IMR-90 (cell line): ENCODE data around the gene RELL2. TPM values are rescaled to one million over a fixed set of nuclear protein-coding genes. Genes with fewer than 3 reads are reported as not detected.

Experiments
- ATAC-seq: fragments of 200-7000 bp; cut with Tn5 transposase; 2 replicates; pipeline ENCODE4 v1.9.1; 2020; ENCODE audit warnings: low read depth, mild to moderate bottlenecking, moderate library complexity
- BruUV-seq: library from RNA; stranded (reverse); fragments of 400-500 nt; replicated peaks from 2 replicates; lab custom pipeline; 2021; lab: Mats Ljungman, UMichigan
- CTCF ChIA-PET: fragments of 300-600 bp; formaldehyde crosslinking; extraction: SDS; loops from one replicate; lab custom pipeline; 2021; ENCODE audit warnings: antibody characterized with exemption; lab: Yijun Ruan, JAX
- POLR2A ChIA-PET: fragments of 300-600 bp; sonication (Branson Sonifier 250); formaldehyde crosslinking; loops from one replicate; lab custom pipeline; 2022; ENCODE audit warnings: antibody characterized with exemption; ENCODE audit not compliant: unreplicated experiment; lab: Charles Lee
- DNase-seq: peaks from one replicate; pipeline ENCODE4 v3.0.0; 2013
- H2AFZ ChIP-seq: replicated peaks from 2 replicates; pipeline ENCODE3; 2013; ENCODE audit warnings: low read length, mild to moderate bottlenecking; ENCODE audit not compliant: poor library complexity
- H2AK5ac ChIP-seq: 2 replicates; pipeline ENCODE4 v1.6.1; 2013; ENCODE audit warnings: low read depth, low read length, inconsistent platforms
- H2AK9ac ChIP-seq: replicated peaks from 2 replicates; pipeline ENCODE3; 2013; ENCODE audit warnings: mild to moderate bottlenecking, low read depth, low read length, moderate library complexity; ENCODE audit not compliant: poor library complexity
- H2BK120ac ChIP-seq: 2 replicates; pipeline ENCODE4 v1.6.1; 2013; ENCODE audit warnings: low read depth, low read length, inconsistent platforms
- H2BK15ac ChIP-seq: 3 replicates; pipeline ENCODE4 v1.6.1; 2013; ENCODE audit warnings: low read depth, low read length, inconsistent platforms
- H2BK20ac ChIP-seq: 2 replicates; pipeline ENCODE4 v1.6.1; 2013; ENCODE audit warnings: low read depth, mild to moderate bottlenecking, inconsistent platforms, low read length, moderate library complexity
- H2BK5ac ChIP-seq: 2 replicates; pipeline ENCODE4 v1.6.1; 2013; ENCODE audit warnings: mild to moderate bottlenecking, low read depth, low read length, inconsistent platforms; ENCODE audit not compliant: poor library complexity, severe bottlenecking
- H3K14ac ChIP-seq: replicated peaks from 2 replicates; pipeline ENCODE4 v1.6.1; 2013; ENCODE audit warnings: low read depth, low read length, inconsistent platforms
- H3K18ac ChIP-seq: 2 replicates; pipeline ENCODE4 v1.6.1; 2013; ENCODE audit warnings: low read depth, low read length, control low read depth
- H3K23ac ChIP-seq: 2 replicates; pipeline ENCODE4 v1.6.1; 2013; ENCODE audit warnings: low read depth, low read length, inconsistent platforms
- H3K27ac ChIP-seq: 2 replicates; pipeline ENCODE4 v1.5.1; 2013; ENCODE audit warnings: mild to moderate bottlenecking, control low read depth, low read length; ENCODE audit not compliant: insufficient read depth
- H3K27me3 ChIP-seq: 2 replicates; pipeline ENCODE4 v1.6.1; 2013; ENCODE audit warnings: low read length; ENCODE audit not compliant: control insufficient read depth, insufficient read depth
- H3K36me3 ChIP-seq: 2 replicates; pipeline ENCODE4 v1.6.1; 2013; ENCODE audit warnings: low read length, mixed read lengths; ENCODE audit not compliant: control insufficient read depth, insufficient read depth
- H3K4ac ChIP-seq: 2 replicates; pipeline ENCODE4 v1.6.1; 2013; ENCODE audit warnings: low read depth, low read length, inconsistent platforms
- H3K4me1 ChIP-seq: 2 replicates; pipeline ENCODE4 v1.6.1; 2013; ENCODE audit warnings: low read length, mixed read lengths; ENCODE audit not compliant: control insufficient read depth, insufficient read depth
- H3K4me2 ChIP-seq: 2 replicates; pipeline ENCODE4 v1.6.1; 2013; ENCODE audit warnings: low read depth, mild to moderate bottlenecking, control low read depth, low read length, moderate library complexity
- H3K4me3 ChIP-seq: 2 replicates; pipeline ENCODE4 v1.5.1; 2013; ENCODE audit warnings: low read depth, mild to moderate bottlenecking, control low read depth, low read length, moderate library complexity; ENCODE audit not compliant: insufficient read depth
- H3K56ac ChIP-seq: 2 replicates; pipeline ENCODE4 v1.6.1; 2013; ENCODE audit warnings: low read length, inconsistent platforms; ENCODE audit not compliant: insufficient read depth; ENCODE audit errors: extremely low read depth
- H3K79me1 ChIP-seq, 2 experiments: 2 replicates each; pipeline ENCODE4 v1.6.1; 2013; ENCODE audit warnings: low read length in 2 of 2, inconsistent platforms in 1 of 2, low read depth in 1 of 2
- H3K9ac ChIP-seq: 2 replicates; pipeline ENCODE4 v1.6.1; 2013; ENCODE audit warnings: low read depth, low read length, control low read depth
- H3K9me1 ChIP-seq: 2 replicates; pipeline ENCODE4 v1.6.1; 2013; ENCODE audit warnings: low read length, inconsistent platforms; ENCODE audit not compliant: insufficient read depth
- H3K9me3 ChIP-seq: 2 replicates; pipeline ENCODE4 v1.6.1; 2013; ENCODE audit warnings: low read length; ENCODE audit not compliant: control insufficient read depth, insufficient read depth
- H4K20me1 ChIP-seq: 2 replicates; pipeline ENCODE4 v1.6.1; 2013; ENCODE audit warnings: low read length, inconsistent platforms; ENCODE audit not compliant: insufficient read depth
- H4K5ac ChIP-seq: 2 replicates; pipeline ENCODE4 v1.6.1; 2013; ENCODE audit warnings: mild to moderate bottlenecking, low read depth, low read length, control low read depth
- H4K8ac ChIP-seq, 2 experiments: 2 replicates each; pipeline ENCODE4 v1.6.1; 2013; ENCODE audit warnings: low read depth in 2 of 2, low read length in 2 of 2, control low read depth in 1 of 2, inconsistent platforms in 1 of 2
- H4K91ac ChIP-seq: 2 replicates; pipeline ENCODE4 v1.6.1; 2013; ENCODE audit warnings: low read depth, low read length, inconsistent platforms; ENCODE audit not compliant: insufficient read depth
- BHLHE40 ChIP-seq: fragments of 150-350 bp; IDR thresholded peaks from 2 replicates; pipeline ENCODE4 v1.6.1; 2016; ENCODE audit warnings: mild to moderate bottlenecking, low read depth, low read length
- CHD1 ChIP-seq: IDR thresholded peaks from 2 replicates; pipeline ENCODE4 v1.6.1; 2012; ENCODE audit warnings: low read depth, low read length, improper control_type of control experiment
- FOS ChIP-seq: fragments of 150-350 bp; IDR thresholded peaks from 2 replicates; pipeline ENCODE4 v1.6.1; 2016; ENCODE audit warnings: low read depth, low read length
- MAFK ChIP-seq: IDR thresholded peaks from 2 replicates; pipeline ENCODE4 v1.6.1; 2012; ENCODE audit warnings: low read depth, low read length, improper control_type of control experiment
- MAZ ChIP-seq: IDR thresholded peaks from 2 replicates; pipeline ENCODE4 v1.6.1; 2012; ENCODE audit warnings: low read depth, mild to moderate bottlenecking, low read length, improper control_type of control experiment, moderate library complexity, borderline replicate concordance
- POLR2A ChIP-seq: IDR thresholded peaks from 2 replicates; pipeline ENCODE4 v1.6.1; 2012; ENCODE audit warnings: mild to moderate bottlenecking, low read depth, low read length
- RAD21 ChIP-seq: IDR thresholded peaks from 2 replicates; pipeline ENCODE4 v1.6.1; 2012; ENCODE audit warnings: low read length, improper control_type of control experiment
- RFX5 ChIP-seq: IDR thresholded peaks from 2 replicates; pipeline ENCODE4 v1.8.0; 2012; ENCODE audit warnings: low read depth, mild to moderate bottlenecking, low read length, moderate library complexity
- SMC3 ChIP-seq: fragments of 150-350 bp; IDR thresholded peaks from 2 replicates; pipeline ENCODE4 v1.6.1; 2016; ENCODE audit warnings: low read depth, mild to moderate bottlenecking, antibody characterized with exemption, low read length, moderate library complexity
- WGBS, 2 experiments: methylation state at CpG; one replicate each; pipeline versions ENCODE4 v1.1.5 to v1.1.7; 2013; ENCODE audit warnings: missing lambda C conversion rate in 2 of 2; ENCODE audit not compliant: insufficient read length in 1 of 2; ENCODE audit errors: extremely low coverage in 2 of 2; 5-methylcytosine and 5-hydroxymethylcytosine counted together
- dilution Hi-C: fragments of 300-500 bp; cut with HindIII; formaldehyde crosslinking; loops from one replicate; pipeline ENCODE4 v1.14.3; 2018; ENCODE audit warnings: low sequenced_read_pairs; ENCODE audit not compliant: unreplicated experiment
- in situ Hi-C: fragments of 300-500 bp; cut with MboI; formaldehyde crosslinking; loops from 3 replicates; pipeline ENCODE4 v1.14.3; 2019; ENCODE audit warnings: low sequenced_read_pairs, inconsistent platforms, mixed read lengths
- intact Hi-C: fragments of 100-400 bp; cut with micrococcal nuclease; formaldehyde crosslinking; loops from 2 replicates; pipeline ENCODE4 v1.10.0; 2022
- polyA plus RNA-seq, 3 experiments: library from polyadenylated mRNA; depleted of rRNA; stranded (reverse); fragments of >200 nt; gene quantifications; 2 replicates each; pipeline ENCODE4 v1.2.3, GENCODE V29; 2012; ENCODE audit warnings: low replicate concordance in 1 of 3
- total RNA-seq: library from RNA; depleted of rRNA; stranded (reverse); fragments of >200 nt; gene quantifications from 2 replicates; pipeline ENCODE4 v1.2.3, GENCODE V29; 2012
- TF ChIP-seq, protein P1 (sequence below): fragments of 150-350 bp; IDR thresholded peaks from 2 replicates; pipeline ENCODE4 v1.6.1; 2016; ENCODE audit warnings: low read depth, mild to moderate bottlenecking, low read length, moderate library complexity, borderline replicate concordance
- TF ChIP-seq, protein P2 (sequence below): conservative IDR thresholded peaks from 2 replicates; pipeline ENCODE4 v1.5.1; 2012; ENCODE audit warnings: mild to moderate bottlenecking, low read depth, low read length, improper control_type of control experiment

RELL2 gene
- total and polyA plus RNA-seq, 2 of the 4 experiments (the other 2 are of a cell fraction): 2.2 to 7.6 TPM

DNA sequence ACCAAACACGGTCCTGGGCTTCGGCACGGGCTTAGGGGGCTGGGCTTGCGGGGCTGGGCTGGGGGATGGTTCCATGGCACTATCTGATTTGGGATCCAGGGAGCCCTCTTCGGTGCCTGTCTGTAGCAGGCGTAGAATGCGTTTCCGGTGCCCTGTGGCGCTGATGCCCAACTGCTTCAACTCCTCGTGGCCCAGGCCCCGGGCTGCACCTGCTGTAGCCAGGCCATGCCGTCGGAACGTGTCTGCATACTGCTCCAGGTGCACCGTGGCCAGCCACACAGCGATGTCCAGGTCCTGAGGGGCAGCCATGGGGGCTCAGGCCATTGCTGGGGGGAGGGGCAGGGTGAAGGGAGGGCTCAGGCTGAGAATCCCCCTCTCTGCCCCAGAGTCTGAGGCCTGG lies 43.4 kb downstream of the RELL2 start:
- H3K4me2 ChIP-seq: no peak overlapping the region
- DNase-seq: no peak
- no peak overlapping the region for H4K5ac ChIP-seq
- peaks cover 5% of the 10 kb centered on the region for H3K36me3 ChIP-seq
- no peak overlapping the region for H3K27ac ChIP-seq
- H3K79me1 ChIP-seq: peaks cover 12 to 25% of the 10 kb centered on the region in 2 experiments
- H3K14ac ChIP-seq: 0 out of 2 replicates have a peak overlapping the region, but pooled peaks have one; percentile 73
- H2AK9ac ChIP-seq: peak overlapping the region; percentile 99
- BruUV-seq: no TSS peak
- ChIA-PET CTCF (no interaction called here), POLR2A (no interaction called here)
- no peak overlapping the region for H2BK15ac ChIP-seq
- dilution Hi-C loops (no loop called here), intact Hi-C loops (no loop called here), in situ Hi-C loops (loop anchor here (25.0 kb wide), 1 partner anchor 432 kb away; the partner anchor contains the start of gene NDFIP1)
- peak overlapping the region; percentile 97 for H3K4ac ChIP-seq
- H2BK20ac ChIP-seq: no peak overlapping the region
- peak overlapping the region; percentile 96 to 97; a peak in 2 of 4 replicates for H4K8ac ChIP-seq
- peak overlapping the region; percentile 99; the same call in 1 of the 2 replicates for H3K23ac ChIP-seq
- H3K4me3 ChIP-seq: no peak overlapping the region
- no peak overlapping the region for H3K18ac ChIP-seq
- H3K27me3 ChIP-seq: no peaks in the 10 kb centered on the region
- H3K4me1 ChIP-seq: peaks cover 18% of the 10 kb centered on the region
- peak overlapping the region; percentile 87 for H2BK5ac ChIP-seq
- ATAC-seq: no peak
- peak overlapping the region; percentile 80; the same call in 1 of the 2 replicates for H4K91ac ChIP-seq
- peaks cover 21% of the 10 kb centered on the region for H3K9me1 ChIP-seq
- TF ChIP-seq FOS: no peak
- TF ChIP-seq RAD21: no peak
- TF ChIP-seq MAZ: no peak
- TF ChIP-seq MAFK: no peak
- no peak for TF ChIP-seq SMC3
- TF ChIP-seq, protein P1, sequence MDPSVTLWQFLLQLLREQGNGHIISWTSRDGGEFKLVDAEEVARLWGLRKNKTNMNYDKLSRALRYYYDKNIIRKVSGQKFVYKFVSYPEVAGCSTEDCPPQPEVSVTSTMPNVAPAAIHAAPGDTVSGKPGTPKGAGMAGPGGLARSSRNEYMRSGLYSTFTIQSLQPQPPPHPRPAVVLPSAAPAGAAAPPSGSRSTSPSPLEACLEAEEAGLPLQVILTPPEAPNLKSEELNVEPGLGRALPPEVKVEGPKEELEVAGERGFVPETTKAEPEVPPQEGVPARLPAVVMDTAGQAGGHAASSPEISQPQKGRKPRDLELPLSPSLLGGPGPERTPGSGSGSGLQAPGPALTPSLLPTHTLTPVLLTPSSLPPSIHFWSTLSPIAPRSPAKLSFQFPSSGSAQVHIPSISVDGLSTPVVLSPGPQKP: no peak
- no peak for TF ChIP-seq RFX5
- TF ChIP-seq POLR2A: no peak
- TF ChIP-seq CHD1: no peak
- no peak for TF ChIP-seq BHLHE40
- TF ChIP-seq, protein P2, sequence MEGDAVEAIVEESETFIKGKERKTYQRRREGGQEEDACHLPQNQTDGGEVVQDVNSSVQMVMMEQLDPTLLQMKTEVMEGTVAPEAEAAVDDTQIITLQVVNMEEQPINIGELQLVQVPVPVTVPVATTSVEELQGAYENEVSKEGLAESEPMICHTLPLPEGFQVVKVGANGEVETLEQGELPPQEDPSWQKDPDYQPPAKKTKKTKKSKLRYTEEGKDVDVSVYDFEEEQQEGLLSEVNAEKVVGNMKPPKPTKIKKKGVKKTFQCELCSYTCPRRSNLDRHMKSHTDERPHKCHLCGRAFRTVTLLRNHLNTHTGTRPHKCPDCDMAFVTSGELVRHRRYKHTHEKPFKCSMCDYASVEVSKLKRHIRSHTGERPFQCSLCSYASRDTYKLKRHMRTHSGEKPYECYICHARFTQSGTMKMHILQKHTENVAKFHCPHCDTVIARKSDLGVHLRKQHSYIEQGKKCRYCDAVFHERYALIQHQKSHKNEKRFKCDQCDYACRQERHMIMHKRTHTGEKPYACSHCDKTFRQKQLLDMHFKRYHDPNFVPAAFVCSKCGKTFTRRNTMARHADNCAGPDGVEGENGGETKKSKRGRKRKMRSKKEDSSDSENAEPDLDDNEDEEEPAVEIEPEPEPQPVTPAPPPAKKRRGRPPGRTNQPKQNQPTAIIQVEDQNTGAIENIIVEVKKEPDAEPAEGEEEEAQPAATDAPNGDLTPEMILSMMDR: no peak
- H2BK120ac ChIP-seq: no peak overlapping the region
- H2AFZ ChIP-seq: peak overlapping the region; percentile 85
- no peaks in the 10 kb centered on the region for H4K20me1 ChIP-seq
- H3K56ac ChIP-seq: no peak overlapping the region
- H2AK5ac ChIP-seq: no peak overlapping the region; the same call in 1 of the 2 replicates
- WGBS, 2 experiments: 89% methylated on average over 7 of the region's 16 CpGs; no CpG with 5 or more reads in 1 of the 2 experiments
- H3K9ac ChIP-seq: no peak overlapping the region; the same call in 1 of the 2 replicates
- H3K9me3 ChIP-seq: no peaks in the 10 kb centered on the region
